Bronchial epithelial cell (primary cell): ENCODE results near the gene BCL11A. TPM values are rescaled to one million over a fixed set of nuclear protein-coding genes. Genes with fewer than 3 reads are reported as not detected.

Source experiments
- DNase-seq: peaks from one replicate; pipeline ENCODE4 v3.0.0-alpha.2; 2010; ENCODE audit warnings: low read depth
- FAIRE-seq: peaks from 2 replicates; lab custom pipeline; 2011; peaks lifted over from hg19 to GRCh38; lab: Jason Lieb, UNC
- H3K27me3 ChIP-seq: 2 replicates; pipeline ENCODE4 v1.5.1; 2011; ENCODE audit warnings: low read length; ENCODE audit not compliant: control insufficient read depth, insufficient read depth
- H3K36me3 ChIP-seq: 2 replicates; pipeline ENCODE4 v1.5.1; 2011; ENCODE audit warnings: low read length; ENCODE audit not compliant: control insufficient read depth, insufficient read depth
- H3K4me3 ChIP-seq: 2 replicates; pipeline ENCODE4 v1.5.1; 2011; ENCODE audit warnings: mild to moderate bottlenecking, low read depth, low read length, control low read depth
- total RNA-seq: library from RNA; depleted of rRNA; stranded (reverse); fragments of >200 nt; gene quantifications from 2 replicates; pipeline ENCODE4 v1.2.1, GENCODE V29; 2014
- TF ChIP-seq, protein P1 (sequence below): IDR thresholded peaks from 2 replicates; pipeline ENCODE4 v1.5.1; 2011; ENCODE audit warnings: mild to moderate bottlenecking, moderate library complexity, low read length, control low read depth, inconsistent platforms; ENCODE audit not compliant: insufficient read depth, severe bottlenecking

BCL11A gene
- total RNA-seq, 1 donor from 2014 or later = 1.8 TPM

DNA sequence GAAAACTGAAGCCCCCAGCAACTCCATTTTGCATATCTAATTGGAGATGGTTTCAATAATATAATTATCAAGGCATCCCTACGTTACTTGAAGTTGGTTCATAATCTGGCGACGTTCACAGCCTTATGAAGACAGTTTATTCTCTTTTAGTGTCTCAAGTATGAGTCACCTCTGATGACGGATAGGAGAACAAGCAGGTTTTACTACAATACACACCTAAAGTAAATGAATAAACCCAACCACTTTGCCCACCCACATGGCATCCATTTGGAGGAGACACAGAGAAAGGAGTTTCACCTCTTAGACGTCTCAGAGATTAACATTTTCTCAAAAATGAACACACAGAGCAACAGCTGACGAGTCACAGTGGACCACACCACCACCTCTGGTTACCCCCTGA lies 40.8 kb downstream of the BCL11A start:
- no peak for FAIRE-seq
- TF ChIP-seq, protein P1, sequence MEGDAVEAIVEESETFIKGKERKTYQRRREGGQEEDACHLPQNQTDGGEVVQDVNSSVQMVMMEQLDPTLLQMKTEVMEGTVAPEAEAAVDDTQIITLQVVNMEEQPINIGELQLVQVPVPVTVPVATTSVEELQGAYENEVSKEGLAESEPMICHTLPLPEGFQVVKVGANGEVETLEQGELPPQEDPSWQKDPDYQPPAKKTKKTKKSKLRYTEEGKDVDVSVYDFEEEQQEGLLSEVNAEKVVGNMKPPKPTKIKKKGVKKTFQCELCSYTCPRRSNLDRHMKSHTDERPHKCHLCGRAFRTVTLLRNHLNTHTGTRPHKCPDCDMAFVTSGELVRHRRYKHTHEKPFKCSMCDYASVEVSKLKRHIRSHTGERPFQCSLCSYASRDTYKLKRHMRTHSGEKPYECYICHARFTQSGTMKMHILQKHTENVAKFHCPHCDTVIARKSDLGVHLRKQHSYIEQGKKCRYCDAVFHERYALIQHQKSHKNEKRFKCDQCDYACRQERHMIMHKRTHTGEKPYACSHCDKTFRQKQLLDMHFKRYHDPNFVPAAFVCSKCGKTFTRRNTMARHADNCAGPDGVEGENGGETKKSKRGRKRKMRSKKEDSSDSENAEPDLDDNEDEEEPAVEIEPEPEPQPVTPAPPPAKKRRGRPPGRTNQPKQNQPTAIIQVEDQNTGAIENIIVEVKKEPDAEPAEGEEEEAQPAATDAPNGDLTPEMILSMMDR = no peak
- H3K27me3 ChIP-seq = no peaks in the 10 kb centered on the region

DNA sequence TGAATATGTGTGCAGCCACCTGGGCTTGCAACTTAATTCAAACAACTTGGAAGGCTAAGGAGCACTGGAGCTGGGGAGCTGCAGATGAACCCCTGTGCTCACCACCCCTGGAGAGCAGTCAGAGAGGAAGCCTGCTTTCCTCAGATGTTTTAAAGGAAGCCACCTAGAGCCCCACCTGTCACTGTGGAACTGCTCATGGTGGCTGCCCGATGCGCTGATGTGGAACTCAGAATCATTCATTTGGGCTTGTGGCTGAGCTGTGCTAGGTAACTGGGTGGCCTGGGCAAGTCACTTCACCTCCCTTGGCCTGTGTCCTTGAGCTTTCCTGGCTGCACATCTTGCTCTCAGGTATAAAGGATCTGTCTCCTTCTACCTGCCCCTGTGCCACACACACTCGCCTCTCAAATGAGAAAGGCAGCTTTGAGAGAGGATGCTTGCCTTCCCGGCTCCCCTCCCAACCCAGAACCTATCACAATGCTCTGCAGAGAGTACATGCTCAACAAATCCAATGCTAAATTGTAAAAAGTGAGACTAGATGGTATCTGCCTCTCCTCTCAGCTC lies 41.3 kb downstream of the BCL11A start:
- no peaks in the 10 kb centered on the region for H3K27me3 ChIP-seq
- H3K4me3 ChIP-seq = no peak overlapping the region
- FAIRE-seq (peak; percentile 52), DNase-seq (no peak)
- TF ChIP-seq, protein P1 = no peak
- H3K36me3 ChIP-seq = no peaks in the 10 kb centered on the region

More for the DNA sequence above, 40.8 kb downstream of the BCL11A start:
- H3K4me3 ChIP-seq = no peak overlapping the region
- peak; percentile 92 for DNase-seq
- no peaks in the 10 kb centered on the region for H3K36me3 ChIP-seq

DNA sequence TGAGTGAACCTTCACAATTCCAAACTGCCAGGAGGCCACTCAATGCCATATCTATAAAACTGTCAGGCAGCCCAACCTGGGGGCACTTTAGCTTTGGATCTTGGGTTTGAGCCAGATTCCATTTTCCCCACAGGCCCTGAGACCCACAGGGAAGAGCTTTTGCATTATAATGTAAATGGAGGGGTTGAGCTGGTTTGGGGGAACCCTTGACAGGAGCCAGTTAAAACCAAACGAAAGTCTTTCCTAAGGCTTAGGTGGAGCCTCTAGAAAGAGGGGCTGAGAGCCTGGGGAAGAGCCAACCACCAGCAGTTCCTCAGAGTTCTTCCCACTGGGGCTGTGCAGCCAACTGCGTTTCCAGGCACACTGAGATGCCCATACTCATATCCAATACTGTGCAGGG lies 42.7 kb downstream of the BCL11A start:
- Histone ChIP-seq H3K36me3 (no peaks in the 10 kb centered on the region), H3K27me3 (no peaks in the 10 kb centered on the region), H3K4me3 (no peak overlapping the region)
- TF ChIP-seq, protein P1 = no peak
- DNase-seq = no peak
- FAIRE-seq = no peak

GRCh38 chr2:60509066-60509465 lies 44.4 kb downstream of the BCL11A start:
- DNase-seq (no peak), FAIRE-seq (no peak)
- Histone ChIP-seq H3K36me3 (no peaks in the 10 kb centered on the region), H3K27me3 (no peaks in the 10 kb centered on the region), H3K4me3 (no peak overlapping the region)
- TF ChIP-seq, protein P1 = no peak

GRCh38 chr2:60508339-60508917 lies 45.0 kb downstream of the BCL11A start:
- no peaks in the 10 kb centered on the region for H3K36me3 ChIP-seq
- FAIRE-seq = no peak
- TF ChIP-seq, protein P1 = no peak

More at GRCh38 chr2:60508339-60508917, 45.0 kb downstream of the BCL11A start:
- Histone ChIP-seq H3K27me3 (no peaks in the 10 kb centered on the region), H3K4me3 (no peak overlapping the region)
- no peak for DNase-seq
